CD4-positive, alpha-beta T cell treated with Interleukin-2 at 100 ng/mL for 4 hours (primary cell): ENCODE data around the gene ARIH2.
A peak's percentile ranks its signal among the peaks of the same experiment; 100 is the strongest.

Experiments
- DNase-seq: peaks from one replicate; pipeline ENCODE4 v3.0.0-alpha.2; 2020; ENCODE audit warnings: low spot score

The ARIH2 gene

GRCh38 chr3:49020330-49021212 lies 101.9 kb downstream of the ARIH2 start:
- peak; percentile 18 for DNase-seq

GRCh38 chr3:49021213-49021812 lies 102.7 kb downstream of the ARIH2 start:
- DNase-seq, result peak; percentile 98

- peak; percentile 93 for DNase-seq
These were observed 103.4 kb downstream of the ARIH2 start, which contains the start of gene NDUFAF3 for GRCh38 chr3:49021813-49022687. Gene NDUFAF3 (plus strand): TSS chr3:49022121. CDS start chr3:49022145, 24 bp downstream.

- no peak for DNase-seq
These were observed 104.1 kb downstream of the ARIH2 start for GRCh38 chr3:49022688-49023171.

- DNase-seq, result no peak
These were observed 105.1 kb downstream of the ARIH2 start for GRCh38 chr3:49023775-49024174.

GRCh38 chr3:49024449-49024848 lies 105.8 kb downstream of the ARIH2 start:
- no peak for DNase-seq

GRCh38 chr3:49025005-49025792 lies 106.6 kb downstream of the ARIH2 start:
- no peak for DNase-seq

- DNase-seq, result no peak
These were observed 107.3 kb downstream of the ARIH2 start for GRCh38 chr3:49025793-49026520.

GRCh38 chr3:49026536-49026935 lies 107.9 kb downstream of the ARIH2 start:
- no peak for DNase-seq

- no peak for DNase-seq
These were observed 109.0 kb downstream of the ARIH2 start for GRCh38 chr3:49027634-49028033.

- no peak for DNase-seq
These were observed 109.6 kb downstream of the ARIH2 start for GRCh38 chr3:49028298-49028672.

GRCh38 chr3:49028673-49029562 lies 110.3 kb downstream of the ARIH2 start, which contains the start of gene IMPDH2:
Gene IMPDH2 (minus strand): TSS chr3:49029398. CDS start chr3:49029350, 48 bp downstream.
- DNase-seq, result peak; percentile 95

GRCh38 chr3:49029563-49029884 lies 110.9 kb downstream of the ARIH2 start:
- no peak for DNase-seq

- no peak for DNase-seq
These were observed 111.7 kb downstream of the ARIH2 start for GRCh38 chr3:49030321-49030720.

- DNase-seq, result no peak
These were observed 114.1 kb downstream of the ARIH2 start for GRCh38 chr3:49032646-49033304.

- DNase-seq, result no peak
These were observed 116.0 kb downstream of the ARIH2 start for GRCh38 chr3:49034650-49035049.

GRCh38 chr3:49035281-49035680 lies 116.6 kb downstream of the ARIH2 start:
- DNase-seq, result no peak
